Left hindlimb (tissue), 1 donor: ENCODE results near the gene KLHL41.
"Not testable (repeated sequence)": the region's sequence is repeated elsewhere in the genome, so short reads cannot be mapped to it uniquely, and the experiment has no call there.

Experiments used
- DNase-seq: peaks from one replicate; pipeline ENCODE4 v3.0.0-alpha.2; 2018

Gene KLHL41

DNA sequence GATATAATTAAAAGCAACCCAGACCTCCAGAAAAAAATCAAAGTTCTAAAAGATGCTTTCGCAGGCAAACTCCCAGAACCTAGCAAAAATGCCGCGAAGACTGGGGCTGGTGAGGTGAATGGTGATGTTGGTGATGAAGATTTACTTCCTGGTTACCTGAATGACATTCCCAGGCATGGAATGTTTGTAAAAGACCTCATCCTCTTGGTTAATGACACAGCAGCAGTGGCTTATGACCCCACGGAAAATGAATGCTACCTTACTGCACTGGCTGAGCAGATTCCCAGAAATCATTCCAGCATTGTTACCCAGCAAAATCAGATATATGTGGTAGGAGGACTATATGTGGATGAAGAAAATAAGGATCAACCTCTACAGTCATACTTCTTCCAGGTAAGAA is 994 bp downstream of the KLHL41 start:
- DNase-seq: no peak

- no peak for DNase-seq
Measured at GRCh38 chr2:169511818-169512217, 2.3 kb downstream of the KLHL41 start.

DNA sequence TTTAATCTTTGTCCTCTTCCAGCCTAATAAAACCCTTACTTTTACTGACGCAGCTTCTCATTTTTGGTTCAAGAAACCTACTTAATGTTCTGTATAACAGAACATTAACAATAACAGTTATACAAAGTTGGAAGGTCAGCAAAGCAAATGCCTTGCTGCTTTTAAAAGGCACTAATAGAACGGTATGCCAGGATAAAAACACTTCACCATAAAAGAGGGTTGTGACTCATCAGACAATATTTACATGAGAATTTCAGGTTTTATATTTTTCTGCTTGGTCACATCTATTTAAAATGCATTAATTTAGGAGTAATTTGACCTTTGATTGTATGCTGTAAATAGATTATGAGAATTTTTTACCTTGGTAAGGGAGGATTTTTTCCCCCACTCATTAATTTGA is 3.0 kb downstream of the KLHL41 start:
- DNase-seq: no peak

DNA sequence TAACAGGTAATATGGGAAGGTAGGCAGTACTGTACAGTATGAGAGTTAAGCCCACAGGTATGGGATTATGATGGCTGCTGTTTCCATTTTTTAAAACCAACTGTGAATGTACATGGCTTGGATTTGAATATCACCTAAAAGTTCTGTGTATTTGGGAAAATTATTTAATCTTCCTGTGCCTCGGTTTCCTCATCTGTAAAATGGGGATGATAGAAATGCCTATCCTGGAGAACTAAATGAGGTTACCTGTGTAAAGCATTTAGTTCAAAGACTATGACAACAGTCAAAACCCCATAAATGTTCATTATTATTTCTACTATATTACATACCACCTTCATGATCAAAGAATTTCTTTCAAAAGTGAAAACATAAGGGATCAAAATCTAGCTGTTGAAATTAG is 3.6 kb downstream of the KLHL41 start:
- DNase-seq: no peak

DNA sequence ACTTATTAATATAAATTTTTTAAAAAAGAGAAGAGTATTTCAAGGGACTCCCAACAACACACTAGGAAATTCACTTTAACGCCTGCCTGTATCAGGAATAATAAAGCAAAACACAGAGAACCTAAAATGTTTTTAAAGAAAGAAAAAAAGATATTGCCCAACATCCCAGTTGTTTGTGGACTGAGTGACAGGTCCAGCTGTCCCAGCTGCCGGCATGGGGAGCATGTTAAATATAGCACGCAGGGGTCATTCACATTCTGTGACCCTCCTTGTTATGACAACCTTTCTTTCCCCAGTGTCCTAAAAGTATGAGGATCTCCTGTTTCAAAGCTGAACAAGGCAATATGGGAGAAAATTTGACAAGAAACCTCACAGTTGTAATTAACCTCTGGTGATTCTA is 4.4 kb downstream of the KLHL41 start:
- peak; percentile 41 for DNase-seq

DNA sequence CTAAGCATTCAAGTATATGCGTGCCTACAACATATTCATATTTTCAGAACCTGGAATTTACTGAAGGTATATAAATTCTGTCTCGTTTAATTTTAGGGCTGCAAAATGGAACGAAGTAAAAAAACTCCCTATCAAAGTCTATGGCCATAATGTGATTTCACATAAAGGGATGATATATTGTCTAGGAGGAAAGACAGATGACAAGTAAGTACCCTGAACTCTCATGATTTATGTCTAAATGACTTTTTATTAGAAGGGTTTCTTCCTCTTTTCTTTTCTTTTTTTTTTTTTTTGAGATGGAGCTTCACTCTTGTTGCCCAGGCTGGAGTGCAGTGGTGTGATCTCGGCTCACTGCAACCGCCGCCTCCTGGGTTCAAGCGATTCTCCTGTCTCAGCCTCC is 5.3 kb downstream of the KLHL41 start:
- DNase-seq: not testable (repeated sequence)

DNA sequence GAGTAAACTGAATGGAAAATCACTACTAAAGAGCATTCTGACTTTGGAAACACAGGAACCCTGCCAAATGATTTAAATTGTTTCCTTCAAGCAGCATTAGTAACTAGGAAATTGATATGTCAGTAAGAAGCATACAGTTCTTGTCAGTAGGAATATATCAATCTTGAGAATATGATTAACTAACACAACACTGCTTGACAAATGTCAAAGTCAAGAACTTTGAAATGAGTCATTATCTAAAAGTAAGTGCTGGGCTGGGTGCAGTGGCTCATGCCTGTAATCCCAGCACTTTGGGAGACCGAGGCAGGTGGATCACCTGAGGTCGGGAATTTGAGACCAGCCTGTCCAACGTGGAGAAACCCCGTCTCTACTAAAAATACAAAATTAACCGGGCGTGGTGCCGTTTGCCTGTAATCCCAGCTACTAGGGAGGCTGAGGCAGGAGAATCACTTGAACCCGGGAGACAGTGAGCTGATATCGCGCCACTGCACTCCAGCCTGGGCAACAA is 7.0 kb downstream of the KLHL41 start:
- DNase-seq: not testable (repeated sequence)

DNA sequence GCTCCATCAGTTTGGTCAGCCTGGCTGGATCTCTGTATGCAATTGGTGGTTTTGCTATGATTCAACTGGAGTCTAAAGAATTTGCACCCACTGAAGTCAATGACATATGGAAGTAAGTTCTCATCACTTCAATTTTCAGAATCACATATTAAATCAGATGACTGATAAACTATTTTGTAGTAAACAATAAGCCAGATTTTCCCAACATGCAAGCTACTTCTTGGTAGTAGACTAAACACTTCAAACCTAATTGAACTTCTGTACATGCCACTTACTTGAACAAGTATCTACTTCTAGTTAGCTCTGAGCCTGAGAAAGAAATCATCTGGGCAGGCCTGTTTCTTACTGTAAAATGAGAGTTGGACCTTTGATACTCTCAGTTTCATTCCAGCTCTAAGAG is 11.4 kb downstream of the KLHL41 start:
- no peak for DNase-seq

DNA sequence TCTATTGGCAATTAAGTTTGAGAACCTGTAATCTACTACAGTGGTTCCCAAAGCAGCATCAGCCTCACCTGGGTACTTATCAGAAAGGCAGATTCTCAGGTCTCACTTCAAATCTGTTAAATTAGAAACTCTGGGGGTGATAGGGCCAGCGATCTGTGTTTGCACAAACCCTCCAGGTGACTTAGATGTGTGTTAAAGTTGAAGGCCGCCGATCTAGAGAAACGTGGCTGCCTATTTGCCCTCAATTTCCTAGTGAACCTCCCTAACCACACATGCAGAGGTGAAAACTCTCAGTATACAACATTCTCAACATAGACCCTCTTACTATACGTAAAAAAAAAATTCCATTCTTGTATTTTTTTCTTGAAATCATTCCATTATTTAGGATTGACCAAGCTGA is 14.2 kb downstream of the KLHL41 start:
- no peak for DNase-seq

GRCh38 chr2:169525434-169525833 is 15.9 kb downstream of the KLHL41 start:
- no peak for DNase-seq

- DNase-seq: no peak
Measured at GRCh38 chr2:169526451-169526850, 16.9 kb downstream of the KLHL41 start.

- DNase-seq: peak; percentile 31
Measured at GRCh38 chr2:169528271-169528701, 18.8 kb downstream of the KLHL41 start.

DNA sequence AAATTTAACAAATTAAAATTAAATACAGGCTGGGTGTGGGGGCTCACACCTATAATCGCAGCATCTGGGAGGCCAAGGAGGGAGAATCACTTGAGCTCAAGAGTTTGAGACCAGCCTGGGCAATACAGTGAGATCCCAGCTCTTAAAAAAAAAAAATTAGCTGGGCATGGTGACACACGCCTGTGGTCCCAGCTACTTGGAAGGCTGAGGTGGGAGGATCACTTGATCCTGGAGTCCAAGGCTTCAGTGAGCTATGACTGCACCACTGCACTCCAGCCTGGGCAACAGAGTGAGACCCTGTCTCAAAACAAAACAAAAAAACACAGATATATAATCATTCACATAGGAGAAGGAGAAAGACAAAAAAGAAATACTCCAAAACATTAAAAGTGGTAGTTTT is 30.0 kb downstream of the KLHL41 start:
- not testable (repeated sequence) for DNase-seq

DNA sequence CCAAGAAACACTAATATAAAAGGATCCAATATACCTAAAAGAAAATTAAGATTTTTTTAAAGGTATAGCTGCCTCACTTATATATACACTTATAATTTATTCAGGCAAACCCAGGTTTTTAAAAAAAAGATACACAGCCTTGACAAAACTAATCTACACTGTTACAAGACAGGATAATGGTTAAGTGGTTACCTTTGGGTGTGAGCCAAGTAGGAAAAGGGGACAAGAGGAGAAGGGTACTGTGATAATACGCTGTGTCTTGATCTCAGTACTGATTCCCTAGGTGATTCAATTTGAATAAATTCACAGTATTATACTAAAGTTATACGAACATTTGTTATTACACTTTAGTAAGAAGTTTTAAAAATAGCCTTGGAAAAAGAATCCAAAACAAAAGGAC is 30.6 kb downstream of the KLHL41 start:
- DNase-seq: no peak

GRCh38 chr2:169542433-169542832 is 32.9 kb downstream of the KLHL41 start:
- no peak for DNase-seq

DNA sequence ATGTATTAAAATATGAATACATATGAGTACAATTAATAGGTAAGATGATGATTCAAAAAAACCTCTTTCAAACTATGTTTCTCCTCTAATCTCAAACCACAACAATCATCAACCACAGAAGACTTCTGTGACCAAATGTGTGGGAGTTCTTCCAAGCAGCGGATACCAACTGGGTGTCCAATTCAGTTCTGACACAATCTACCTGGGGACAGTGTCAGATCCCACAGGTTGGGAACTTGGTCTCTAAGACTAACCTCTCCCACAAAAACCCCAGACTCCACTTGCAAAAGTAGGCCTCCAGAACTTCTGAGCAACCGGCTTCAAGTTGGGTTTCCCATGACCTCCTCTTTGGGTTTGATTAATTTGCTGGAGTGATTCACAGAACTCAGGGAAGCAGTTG is 37.3 kb downstream of the KLHL41 start:
- DNase-seq: no peak

DNA sequence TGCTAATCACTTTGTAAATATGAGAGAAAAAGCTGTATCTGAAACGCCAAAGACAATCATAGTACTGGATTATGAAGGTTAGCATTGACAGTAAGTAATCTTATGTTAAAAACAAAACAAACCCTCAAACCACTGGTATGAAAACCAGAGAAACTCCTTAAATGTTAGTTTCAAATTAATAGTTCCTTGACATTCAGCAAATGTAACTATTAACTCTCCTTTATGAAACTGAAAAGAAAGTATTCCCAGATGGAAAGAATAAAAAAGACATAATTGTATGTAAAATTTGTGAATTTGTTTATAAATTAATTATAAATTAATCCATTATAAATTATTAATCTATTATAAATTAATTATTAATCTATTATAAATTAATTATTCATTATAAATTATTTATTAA is 51.9 kb downstream of the KLHL41 start:
- DNase-seq: no peak

DNA sequence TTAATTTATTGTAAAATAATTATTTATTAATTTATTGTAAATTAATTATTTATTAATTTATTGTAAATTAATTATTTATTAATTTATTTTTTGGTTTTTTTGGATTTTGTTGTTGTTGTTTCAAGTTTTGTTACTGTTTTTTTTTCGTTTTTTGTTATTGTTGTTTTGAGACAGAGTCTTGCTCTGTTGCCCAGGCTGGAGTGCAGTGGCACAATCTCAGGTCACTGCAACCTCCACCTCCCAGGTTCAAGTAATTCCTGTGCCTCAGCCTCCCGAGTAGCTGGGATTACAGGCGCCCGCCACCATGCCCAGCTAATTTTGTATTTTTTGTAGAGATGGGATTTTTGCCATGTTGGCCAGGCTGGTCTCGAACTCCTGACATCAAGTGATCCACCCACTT is 52.6 kb downstream of the KLHL41 start:
- DNase-seq: not testable (repeated sequence)

GRCh38 chr2:169562519-169562918 is 53.0 kb downstream of the KLHL41 start:
- DNase-seq: no peak

DNA sequence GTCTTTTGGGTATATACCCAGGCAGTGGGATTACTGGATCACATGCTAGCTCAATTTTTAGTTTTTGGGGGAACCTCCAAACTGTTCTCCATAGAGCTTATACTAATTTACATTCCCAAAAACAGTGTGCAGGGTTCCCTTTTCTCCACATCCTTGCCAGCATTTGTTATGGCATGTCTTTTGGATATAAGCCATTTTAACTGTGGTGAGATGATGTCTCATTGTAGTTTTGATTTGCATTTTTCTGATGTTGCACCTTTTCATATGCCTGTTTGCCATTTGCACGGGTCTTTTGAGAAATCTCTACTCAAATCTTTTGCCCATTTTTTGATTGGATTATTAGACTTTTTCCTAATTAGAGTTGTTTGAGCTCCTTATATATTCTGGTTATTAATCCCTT is 56.2 kb downstream of the KLHL41 start:
- no peak for DNase-seq

DNA sequence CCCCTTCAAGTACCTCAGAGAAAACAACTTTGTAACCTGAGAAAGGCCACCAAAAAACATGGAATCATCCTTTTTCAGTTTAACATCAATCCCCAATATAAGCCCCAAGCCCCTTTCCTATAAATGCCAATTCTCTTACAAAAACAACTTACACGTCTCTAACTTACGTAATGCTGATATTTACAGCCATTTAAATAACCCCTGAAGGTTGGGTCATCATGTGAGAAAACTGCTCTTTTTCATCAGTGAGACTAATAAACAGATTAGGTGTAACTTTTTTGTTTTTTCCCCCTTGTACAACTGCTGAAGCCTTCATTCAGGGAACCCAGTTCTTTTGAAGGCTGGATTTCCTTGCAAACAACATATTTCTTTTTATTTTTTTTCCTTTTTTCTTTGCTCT is 60.4 kb downstream of the KLHL41 start:
- DNase-seq: no peak

- not testable (repeated sequence) for DNase-seq
Measured at GRCh38 chr2:169570752-169571151, 61.2 kb downstream of the KLHL41 start.

- DNase-seq: no peak
Measured at GRCh38 chr2:169571571-169571970, 62.1 kb downstream of the KLHL41 start.

- DNase-seq: no peak
Measured at GRCh38 chr2:169572189-169572588, 62.7 kb downstream of the KLHL41 start.

DNA sequence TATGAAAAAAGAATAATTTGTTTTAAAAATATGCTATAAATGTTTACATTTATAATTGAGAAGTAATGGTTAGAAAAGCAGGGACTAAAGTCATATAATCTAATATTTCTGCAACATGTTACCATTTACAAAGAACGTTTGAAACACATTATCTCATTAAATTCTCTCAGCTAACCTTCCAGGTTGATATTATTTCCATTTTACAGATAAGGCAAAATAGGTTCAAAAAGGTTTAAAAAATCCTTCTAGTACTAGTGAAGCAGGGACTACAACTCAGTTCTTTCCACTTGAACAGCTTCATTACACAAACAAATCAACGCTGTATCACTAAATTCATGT is 63.3 kb downstream of the KLHL41 start:
- no peak for DNase-seq
